Astrocyte (in vitro differentiated cells and primary cell): ENCODE data around the gene USP32. TPM values are rescaled to one million over a fixed set of nuclear protein-coding genes. Genes with fewer than 3 reads are reported as not detected.

Source experiments
- DNase-seq: peaks from one replicate; pipeline ENCODE4 v3.0.0-alpha.2; 2010; ENCODE audit warnings: low read depth
- FAIRE-seq: peaks from 2 replicates; lab custom pipeline; 2011; peaks lifted over from hg19 to GRCh38; lab: Jason Lieb, UNC
- H2AFZ ChIP-seq: 2 replicates; pipeline ENCODE4 v1.6.0; 2012; ENCODE audit warnings: low read depth, low read length, inconsistent platforms
- H3K27ac ChIP-seq: 2 replicates; pipeline ENCODE4 v1.5.1; 2011; ENCODE audit warnings: low read depth, low read length, inconsistent platforms
- H3K27me3 ChIP-seq: 2 replicates; pipeline ENCODE4 v1.6.0; 2011; ENCODE audit warnings: low read length, inconsistent platforms; ENCODE audit not compliant: insufficient read depth
- H3K36me3 ChIP-seq: 2 replicates; pipeline ENCODE4 v1.5.1; 2011; ENCODE audit warnings: low read length, inconsistent platforms; ENCODE audit not compliant: insufficient read depth
- H3K4me1 ChIP-seq: 2 replicates; pipeline ENCODE4 v1.5.1; 2011; ENCODE audit warnings: low read length, inconsistent platforms; ENCODE audit not compliant: insufficient read depth
- H3K4me2 ChIP-seq: 2 replicates; pipeline ENCODE4 v1.6.0; 2012; ENCODE audit warnings: low read length, inconsistent platforms
- H3K4me3 ChIP-seq: 2 replicates; pipeline ENCODE4 v1.5.1; 2011; ENCODE audit warnings: low read depth, mild to moderate bottlenecking, low read length, inconsistent platforms; ENCODE audit not compliant: insufficient read depth
- H3K79me2 ChIP-seq: 2 replicates; pipeline ENCODE4 v1.6.0; 2012; ENCODE audit warnings: mild to moderate bottlenecking, low read length, inconsistent platforms; ENCODE audit not compliant: insufficient read depth
- H3K9ac ChIP-seq: 2 replicates; pipeline ENCODE4 v1.6.0; 2012; ENCODE audit warnings: mild to moderate bottlenecking, low read length, inconsistent platforms
- H3K9me3 ChIP-seq: 2 replicates; pipeline ENCODE4 v1.5.1; 2012; ENCODE audit warnings: low read depth, mild to moderate bottlenecking, low read length, inconsistent platforms; ENCODE audit not compliant: insufficient read depth
- H4K20me1 ChIP-seq: 2 replicates; pipeline ENCODE4 v1.6.0; 2012; ENCODE audit warnings: low read length, inconsistent platforms; ENCODE audit not compliant: insufficient read depth
- H3K27ac Mint-ChIP-seq: one replicate; pipeline ENCODE4 v1.8.0; 2021; ENCODE audit warnings: mild to moderate bottlenecking, mixed read lengths; ENCODE audit not compliant: unreplicated experiment
- H3K27me3 Mint-ChIP-seq: one replicate; pipeline ENCODE4 v1.8.0; 2021; ENCODE audit warnings: low read depth, mixed read lengths; ENCODE audit not compliant: unreplicated experiment
- H3K36me3 Mint-ChIP-seq: one replicate; pipeline ENCODE4 v1.8.0; 2021; ENCODE audit warnings: low read depth, mixed read lengths; ENCODE audit not compliant: unreplicated experiment
- H3K4me1 Mint-ChIP-seq: one replicate; pipeline ENCODE4 v1.8.0; 2021; ENCODE audit warnings: low read depth, mixed read lengths; ENCODE audit not compliant: unreplicated experiment
- H3K4me3 Mint-ChIP-seq: one replicate; pipeline ENCODE4 v1.8.0; 2021; ENCODE audit warnings: mild to moderate bottlenecking, moderate library complexity, mixed read lengths; ENCODE audit not compliant: unreplicated experiment
- H3K9me3 Mint-ChIP-seq: one replicate; pipeline ENCODE4 v1.8.0; 2021; ENCODE audit warnings: mild to moderate bottlenecking, mixed read lengths; ENCODE audit not compliant: unreplicated experiment
- EZH2 ChIP-seq: IDR thresholded peaks from 2 replicates; pipeline ENCODE4 v1.6.1; 2012; ENCODE audit warnings: mild to moderate bottlenecking, low read length, inconsistent platforms; ENCODE audit not compliant: insufficient read depth
- total RNA-seq: library from RNA; stranded (reverse); gene quantifications from 2 replicates; pipeline ENCODE4 v1.2.1, GENCODE V29; 2021
- TF ChIP-seq, protein P1 (sequence below): IDR thresholded peaks from 2 replicates; pipeline ENCODE4 v1.5.1; 2011; ENCODE audit warnings: low read depth, mild to moderate bottlenecking, inconsistent platforms, low read length, moderate library complexity; ENCODE audit not compliant: insufficient read depth

Gene USP32
- total RNA-seq, 1 donor from 2014 or later = 40.2 TPM

DNA sequence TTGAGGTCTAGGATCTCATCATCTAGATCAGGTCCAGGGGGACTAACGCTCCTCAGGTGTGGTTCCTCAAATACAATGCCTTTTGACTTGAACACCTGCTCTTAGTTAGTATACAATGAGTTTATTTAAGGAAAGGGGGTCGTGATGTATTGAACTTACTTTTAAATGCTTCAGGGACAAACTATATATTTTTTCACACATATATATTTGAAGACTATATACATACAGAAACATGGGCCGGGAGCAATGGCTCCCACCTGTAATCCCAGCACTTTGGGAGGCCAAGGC, 11.5 kb upstream of the USP32 start:
- H3K27ac ChIP-seq = no peak overlapping the region
- TF ChIP-seq EZH2 = no peak
- TF ChIP-seq, protein P1, sequence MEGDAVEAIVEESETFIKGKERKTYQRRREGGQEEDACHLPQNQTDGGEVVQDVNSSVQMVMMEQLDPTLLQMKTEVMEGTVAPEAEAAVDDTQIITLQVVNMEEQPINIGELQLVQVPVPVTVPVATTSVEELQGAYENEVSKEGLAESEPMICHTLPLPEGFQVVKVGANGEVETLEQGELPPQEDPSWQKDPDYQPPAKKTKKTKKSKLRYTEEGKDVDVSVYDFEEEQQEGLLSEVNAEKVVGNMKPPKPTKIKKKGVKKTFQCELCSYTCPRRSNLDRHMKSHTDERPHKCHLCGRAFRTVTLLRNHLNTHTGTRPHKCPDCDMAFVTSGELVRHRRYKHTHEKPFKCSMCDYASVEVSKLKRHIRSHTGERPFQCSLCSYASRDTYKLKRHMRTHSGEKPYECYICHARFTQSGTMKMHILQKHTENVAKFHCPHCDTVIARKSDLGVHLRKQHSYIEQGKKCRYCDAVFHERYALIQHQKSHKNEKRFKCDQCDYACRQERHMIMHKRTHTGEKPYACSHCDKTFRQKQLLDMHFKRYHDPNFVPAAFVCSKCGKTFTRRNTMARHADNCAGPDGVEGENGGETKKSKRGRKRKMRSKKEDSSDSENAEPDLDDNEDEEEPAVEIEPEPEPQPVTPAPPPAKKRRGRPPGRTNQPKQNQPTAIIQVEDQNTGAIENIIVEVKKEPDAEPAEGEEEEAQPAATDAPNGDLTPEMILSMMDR = no peak
- no peak overlapping the region for H3K4me3 ChIP-seq
- no peaks in the 10 kb centered on the region for H3K4me1 ChIP-seq
- Mint-ChIP-seq H3K4me1 (no peaks in the 10 kb centered on the region), H3K27ac (no peak overlapping the region), H3K9me3 (no peaks in the 10 kb centered on the region), H3K27me3 (no peaks in the 10 kb centered on the region), H3K4me3 (no peak overlapping the region), H3K36me3 (no peaks in the 10 kb centered on the region)
- no peak overlapping the region for H2AFZ ChIP-seq
- H4K20me1 ChIP-seq = no peaks in the 10 kb centered on the region
- H3K9ac ChIP-seq = no peak overlapping the region
- FAIRE-seq = no peak
- H3K9me3 ChIP-seq = no peaks in the 10 kb centered on the region
- H3K27me3 ChIP-seq = no peaks in the 10 kb centered on the region
- H3K79me2 ChIP-seq = no peaks in the 10 kb centered on the region
- no peak for DNase-seq
- H3K36me3 ChIP-seq = no peaks in the 10 kb centered on the region
- H3K4me2 ChIP-seq = no peak overlapping the region

DNA sequence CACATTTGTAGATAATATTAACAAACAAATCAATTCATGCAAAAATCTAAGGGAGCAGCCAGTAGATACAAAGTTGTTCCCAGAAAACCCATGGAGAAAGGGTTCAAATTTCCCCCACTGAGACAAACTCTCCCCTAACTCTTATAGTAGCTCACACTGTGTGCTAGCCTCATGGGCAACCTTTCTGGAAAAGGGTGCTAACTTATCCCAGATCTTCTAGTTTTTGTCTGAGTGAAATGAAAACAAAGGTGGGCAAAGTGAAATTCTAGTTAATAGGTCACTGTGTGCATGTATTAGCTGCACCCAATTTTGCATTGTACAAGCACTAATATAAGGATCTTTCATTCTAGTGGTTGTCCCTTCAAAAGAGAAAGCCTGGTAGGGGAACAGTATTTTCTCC, 9.9 kb upstream of the USP32 start:
- H3K27me3 Mint-ChIP-seq = no peaks in the 10 kb centered on the region
- FAIRE-seq (no peak), DNase-seq (no peak)
- Histone ChIP-seq H3K4me1 (no peaks in the 10 kb centered on the region), H3K36me3 (no peaks in the 10 kb centered on the region), H3K4me2 (no peak overlapping the region), H3K9ac (no peak overlapping the region), H3K9me3 (no peaks in the 10 kb centered on the region), H4K20me1 (no peaks in the 10 kb centered on the region), H3K79me2 (no peaks in the 10 kb centered on the region), H2AFZ (no peak overlapping the region), H3K27ac (no peak overlapping the region), H3K4me3 (no peak overlapping the region), H3K27me3 (no peaks in the 10 kb centered on the region)
- no peaks in the 10 kb centered on the region for H3K36me3 Mint-ChIP-seq
- H3K4me3 Mint-ChIP-seq = no peak overlapping the region
- H3K9me3 Mint-ChIP-seq = no peaks in the 10 kb centered on the region
- no peak overlapping the region for H3K27ac Mint-ChIP-seq
- TF ChIP-seq, protein P1 = no peak
- no peak for TF ChIP-seq EZH2
- no peaks in the 10 kb centered on the region for H3K4me1 Mint-ChIP-seq

DNA sequence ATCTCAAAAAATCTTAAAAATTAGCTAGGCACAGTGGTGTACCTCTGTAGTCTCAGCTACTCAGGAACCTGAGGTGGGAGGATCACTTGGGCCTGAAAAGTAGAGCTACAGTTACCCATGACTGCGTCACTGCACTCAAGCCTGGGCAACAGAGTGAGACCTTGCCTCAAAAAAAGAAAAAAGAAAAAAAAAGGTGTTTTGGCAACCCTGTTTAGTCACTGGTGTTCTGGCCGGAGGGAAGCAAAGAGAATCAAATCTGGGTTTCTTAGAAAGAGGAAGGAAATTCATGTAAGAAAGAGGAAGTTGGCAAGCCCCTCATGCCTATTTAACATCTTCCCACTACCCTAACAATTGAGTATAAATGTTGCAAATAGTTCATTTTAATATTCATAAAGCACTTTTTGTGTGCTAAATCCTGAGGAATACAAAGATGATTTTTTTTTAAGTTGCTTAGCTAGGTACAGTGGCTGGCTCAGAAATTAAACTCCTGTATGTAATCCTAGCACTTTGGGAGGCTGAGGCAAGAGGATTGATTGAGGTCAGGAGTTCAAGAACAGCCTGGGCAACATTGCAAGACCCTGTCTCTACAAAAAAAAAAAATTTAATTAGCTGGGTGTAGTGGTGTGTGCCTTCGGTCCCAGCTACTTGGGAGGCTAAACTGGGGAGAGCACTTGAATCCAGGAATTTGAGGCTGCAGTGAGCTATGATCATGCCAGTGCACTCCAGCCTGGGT, 6.5 kb upstream of the USP32 start:
- Histone ChIP-seq H3K36me3 (no peaks in the 10 kb centered on the region), H4K20me1 (no peaks in the 10 kb centered on the region), H3K27ac (no peak overlapping the region), H3K9ac (no peak overlapping the region), H3K4me2 (no peak overlapping the region), H2AFZ (no peak overlapping the region), H3K4me1 (no peaks in the 10 kb centered on the region), H3K79me2 (no peaks in the 10 kb centered on the region), H3K4me3 (no peak overlapping the region), H3K27me3 (no peaks in the 10 kb centered on the region), H3K9me3 (no peaks in the 10 kb centered on the region)
- H3K4me1 Mint-ChIP-seq = no peaks in the 10 kb centered on the region
- H3K36me3 Mint-ChIP-seq = no peaks in the 10 kb centered on the region
- no peak overlapping the region for H3K4me3 Mint-ChIP-seq
- H3K27me3 Mint-ChIP-seq = no peaks in the 10 kb centered on the region
- DNase-seq (no peak), FAIRE-seq (no peak)
- TF ChIP-seq, protein P1 = no peak
- no peak for TF ChIP-seq EZH2
- no peaks in the 10 kb centered on the region for H3K9me3 Mint-ChIP-seq
- no peak overlapping the region for H3K27ac Mint-ChIP-seq
